GM19099 (cell line): ENCODE measurements around the gene HYLS1.

Experiments used
- POLR2A ChIP-seq: IDR thresholded peaks from 3 replicates; pipeline ENCODE4 v1.6.1; 2011; ENCODE audit warnings: low read depth; ENCODE audit not compliant: insufficient read length; ENCODE audit errors: extremely low read depth

Gene HYLS1

GRCh38 chr11:125941619-125942611, 54.4 kb downstream of the HYLS1 start:
- no peak for TF ChIP-seq POLR2A

DNA sequence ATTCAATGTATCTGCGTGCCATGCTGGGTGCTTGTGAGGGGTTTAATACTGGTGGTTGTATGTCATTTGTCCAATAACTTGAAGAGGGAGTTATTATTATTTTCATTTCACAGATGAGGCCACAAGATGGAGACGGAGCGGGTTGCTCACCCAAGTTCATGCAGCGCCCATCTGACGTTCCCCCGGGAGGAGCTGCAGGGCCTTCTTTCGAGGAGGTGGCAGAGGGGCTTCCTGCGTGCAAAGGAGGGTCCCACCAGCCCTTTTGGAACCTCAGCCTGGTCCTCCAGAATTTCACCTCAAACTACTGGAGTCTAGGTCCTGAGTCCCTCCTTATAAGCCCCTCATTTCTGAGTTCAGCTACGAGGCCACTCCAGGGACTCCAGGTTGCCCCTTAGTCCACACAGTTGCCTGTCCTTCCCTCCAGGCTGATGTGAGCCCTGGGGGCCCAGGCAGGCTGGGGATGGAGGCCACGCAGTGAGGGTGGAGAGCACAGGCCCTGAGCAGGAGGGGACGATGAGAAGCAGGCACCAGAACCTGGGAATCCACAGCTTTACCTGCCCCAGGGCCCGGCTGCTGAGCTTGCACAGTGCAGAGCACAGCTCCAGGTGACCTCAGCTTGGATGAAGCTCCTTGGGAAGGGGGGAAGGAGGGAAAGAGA, 55.4 kb downstream of the HYLS1 start:
- no peak for TF ChIP-seq POLR2A

DNA sequence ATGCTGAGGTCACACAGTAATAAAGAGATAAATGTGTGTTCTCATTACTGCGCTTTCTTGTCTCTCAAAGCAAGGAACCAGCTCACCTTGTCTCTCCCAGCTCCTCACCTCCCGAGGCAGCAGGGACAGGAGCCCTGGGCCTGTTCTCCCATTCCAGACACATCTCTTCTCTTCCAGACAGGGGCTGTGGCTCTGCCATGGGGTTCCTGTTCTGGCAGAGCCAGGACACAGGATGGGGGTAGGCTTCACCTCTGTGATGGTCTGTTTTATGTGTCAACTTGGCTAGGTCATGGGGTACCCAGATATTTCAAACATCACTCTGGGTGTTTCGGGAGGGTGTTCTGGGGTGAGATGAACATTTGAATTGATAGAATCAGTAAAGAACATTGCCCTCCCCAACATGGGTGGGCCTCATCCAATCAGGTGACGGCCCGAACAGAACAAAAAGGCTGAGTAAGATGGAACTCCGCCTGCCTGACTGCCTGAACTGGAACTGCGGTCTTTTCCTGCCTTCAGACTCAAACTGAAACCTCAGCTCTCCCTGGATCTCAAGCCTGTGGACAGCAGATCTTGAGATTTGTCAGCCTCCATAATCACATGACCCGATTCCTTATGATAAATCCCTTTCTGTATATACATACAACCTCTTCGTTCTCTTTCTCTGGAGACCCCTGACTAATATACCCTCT, 56.3 kb downstream of the HYLS1 start:
- TF ChIP-seq POLR2A = no peak

DNA sequence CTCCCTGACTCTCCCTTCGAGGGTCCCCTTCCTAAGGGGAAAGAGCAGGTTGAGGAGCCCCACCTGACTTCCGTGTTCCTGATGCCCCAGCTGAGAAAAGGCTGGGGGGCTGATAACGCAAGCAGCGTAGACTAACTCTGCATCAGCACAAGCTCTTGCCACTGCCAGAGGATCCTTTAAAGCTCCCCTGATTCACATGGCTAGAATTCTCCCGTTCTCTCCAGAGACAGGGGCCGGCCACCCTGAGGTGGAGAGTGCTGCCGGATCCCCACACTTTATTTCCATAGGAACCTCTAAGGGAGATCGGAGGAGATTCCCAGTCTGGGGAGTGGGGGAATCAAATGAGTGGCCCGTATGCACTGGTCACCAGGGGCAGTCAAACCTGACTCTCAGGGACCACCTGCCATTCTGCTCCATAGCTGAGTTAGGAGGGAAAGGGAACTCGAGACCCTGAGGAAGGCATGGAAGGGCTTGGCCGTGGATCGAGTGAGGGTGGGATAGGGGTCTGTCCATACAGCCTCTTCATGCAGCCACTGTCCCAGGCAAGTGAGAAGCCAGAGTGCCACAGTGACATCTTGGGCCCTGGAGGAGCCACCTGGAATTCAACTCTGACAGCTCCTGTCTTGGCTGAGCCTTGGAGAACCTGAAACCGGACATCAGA, 57.0 kb downstream of the HYLS1 start:
- no peak for TF ChIP-seq POLR2A

GRCh38 chr11:125945011-125945796, 57.7 kb downstream of the HYLS1 start:
- TF ChIP-seq POLR2A = no peak

- no peak for TF ChIP-seq POLR2A
Observed at GRCh38 chr11:125945797-125946520, 58.5 kb downstream of the HYLS1 start, which contains the start of gene VSIG10L2. Gene VSIG10L2 (plus strand): TSS chr11:125946044. CDS start chr11:125946056, 12 bp downstream.

- TF ChIP-seq POLR2A = no peak
Observed at GRCh38 chr11:125946712-125947418, 59.4 kb downstream of the HYLS1 start.

DNA sequence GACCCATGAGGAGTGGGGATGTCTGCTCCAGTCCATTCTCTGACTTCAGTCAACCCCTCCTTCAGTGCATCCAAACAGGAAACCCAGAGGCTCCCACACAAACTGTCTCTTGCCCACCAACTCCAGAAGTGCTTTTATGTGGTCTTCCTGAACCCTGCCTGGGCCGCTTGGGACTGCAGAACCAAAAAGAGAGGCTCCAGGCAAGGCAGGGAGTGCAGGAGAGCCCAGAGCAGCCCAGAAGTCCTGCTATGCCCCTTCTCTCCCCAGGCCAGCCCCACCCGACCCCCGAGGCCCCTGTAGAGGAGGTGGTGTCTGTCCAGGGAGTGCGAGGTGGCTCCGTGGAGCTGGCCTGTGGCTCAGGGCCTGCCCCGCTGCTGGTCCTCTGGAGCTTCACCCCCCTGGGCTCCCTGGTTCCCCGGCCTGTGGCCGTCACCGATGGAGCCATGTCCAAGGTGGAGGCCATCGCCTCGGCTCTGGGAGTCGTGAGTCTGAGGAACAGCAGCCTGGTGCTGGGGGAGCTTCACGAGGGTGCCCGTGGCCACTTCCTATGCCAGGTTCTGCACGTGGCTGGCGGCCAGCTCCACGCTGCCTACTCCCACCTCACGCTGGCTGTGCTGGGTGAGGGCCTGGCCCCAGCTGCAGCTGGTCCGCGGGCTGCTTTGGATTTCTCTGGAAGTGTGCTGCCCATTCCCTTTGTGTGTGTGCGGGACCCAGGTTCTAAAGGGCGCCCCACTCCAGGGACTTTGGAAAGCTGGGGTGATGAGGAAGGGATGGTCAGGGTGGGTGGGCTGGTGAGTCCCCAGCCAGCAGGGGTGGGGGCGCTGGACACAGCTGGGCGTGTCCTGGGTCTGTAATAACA, 60.2 kb downstream of the HYLS1 start:
- TF ChIP-seq POLR2A = no peak

DNA sequence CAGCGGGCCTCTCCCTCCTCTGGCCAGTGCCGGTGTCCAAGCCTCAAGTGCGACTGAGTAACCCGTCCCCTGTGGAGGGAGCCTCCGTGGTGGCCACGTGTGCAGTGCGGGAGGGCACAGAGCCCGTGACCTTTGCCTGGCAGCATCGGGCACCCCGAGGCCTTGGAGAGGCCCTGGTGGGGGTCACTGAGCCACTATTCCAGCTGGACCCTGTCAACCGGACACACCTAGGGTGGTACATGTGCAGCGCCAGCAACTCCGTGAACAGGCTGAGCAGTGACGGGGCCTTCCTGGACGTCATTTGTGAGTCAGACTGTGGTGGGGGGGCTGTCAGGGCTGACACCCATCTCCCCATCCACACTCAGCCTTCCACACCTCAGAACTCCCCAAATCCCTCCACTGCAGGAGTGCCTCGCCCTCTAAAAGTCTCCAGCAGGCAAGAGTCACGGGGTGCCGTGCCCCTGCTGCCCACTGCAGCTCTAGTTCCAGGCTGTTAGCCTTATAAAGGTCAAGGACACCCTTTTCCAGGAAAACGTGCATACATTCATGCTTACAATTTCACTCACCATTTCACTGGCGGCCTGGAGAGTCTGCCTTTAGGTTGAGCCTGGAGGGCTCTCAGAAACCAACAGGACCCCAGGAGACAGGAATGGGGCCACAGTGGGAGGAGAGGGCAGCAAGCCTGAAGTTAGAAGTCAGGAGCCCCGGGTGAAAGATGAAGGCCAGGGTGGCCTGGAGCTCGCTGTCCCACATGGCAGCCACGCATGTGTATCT, 61.0 kb downstream of the HYLS1 start:
- TF ChIP-seq POLR2A = no peak

GRCh38 chr11:125949271-125950177, 62.1 kb downstream of the HYLS1 start:
- TF ChIP-seq POLR2A = no peak
